Esophagus muscularis mucosa (tissue), 4 donors: ENCODE results near the gene OSGIN1. TPM values are rescaled to one million over a fixed set of nuclear protein-coding genes. Genes with fewer than 3 reads are reported as not detected.

Experiments used
- DNase-seq: peaks from one replicate; pipeline ENCODE4 v3.0.0-alpha.2; 2017; ENCODE audit errors: extremely low spot score
- H3K27ac ChIP-seq, 4 donors: fragments of 200-600 bp; sonication (generic); replicated peaks in 1 of 4; 1 replicate in 3 of 4; 2 replicates in 1 of 4; pipeline ENCODE4 v1.5.1; 2016 to 2019; ENCODE audit warnings: mild to moderate bottlenecking in 1 of 4
- H3K27me3 ChIP-seq, 4 donors: fragments of 200-600 bp; sonication (generic); one replicate each; pipeline versions ENCODE4 v1.5.1 to v1.6.0; 2016 to 2019
- H3K36me3 ChIP-seq, 4 donors: fragments of 200-600 bp; sonication (generic); one replicate each; pipeline ENCODE4 v1.5.1; 2016 to 2019
- H3K4me1 ChIP-seq, 4 donors: fragments of 200-600 bp; sonication (generic); one replicate each; pipeline ENCODE4 v1.5.1; 2016 to 2019
- H3K4me3 ChIP-seq, 4 donors: fragments of 200-600 bp; sonication (generic); 1 replicate in 2 of 4; 2 replicates in 2 of 4; pipeline ENCODE4 v1.5.1; 2016 to 2019; ENCODE audit warnings: mild to moderate bottlenecking in 4 of 4, moderate library complexity in 1 of 4
- H3K9me3 ChIP-seq, 4 donors: fragments of 200-600 bp; sonication (generic); 1 replicate in 3 of 4; 2 replicates in 1 of 4; pipeline ENCODE4 v1.5.1; 2016 to 2019
- EP300 ChIP-seq: sonication (generic); formaldehyde crosslinking; IDR thresholded peaks from one replicate; pipeline ENCODE4 v1.6.1; 2017; ENCODE audit warnings: antibody characterized with exemption
- POLR2A ChIP-seq: fragments of 450-650 bp; IDR thresholded peaks from one replicate; pipeline ENCODE4 v1.6.1; 2017; ENCODE audit warnings: antibody characterized with exemption, moderate library complexity, mild to moderate bottlenecking, low read depth
- POLR2AphosphoS5 ChIP-seq, 2 donors: sonication (generic); formaldehyde crosslinking; IDR thresholded peaks; one replicate each; pipeline ENCODE4 v1.6.1; 2017; ENCODE audit warnings: antibody characterized with exemption in 2 of 2
- WGBS: methylation state at CpG from one replicate; pipeline ENCODE4 v1.1.5; 2018; 5-methylcytosine and 5-hydroxymethylcytosine counted together
- intact Hi-C: fragments of 100-400 bp; cut with DNase I; formaldehyde crosslinking; loops from one replicate; pipeline ENCODE4 v1.15.1; 2023
- total RNA-seq, 4 donors: library from RNA; depleted of rRNA; stranded (reverse); fragments of >200 nt; gene quantifications; one replicate each; pipeline versions ENCODE4 v1.1.0 to v1.2.1, GENCODE V29; 2016
- TF ChIP-seq, protein P1 (sequence below), 3 experiments: fragments of 200-600 bp in 2 of 3; fragments of 450-650 bp in 1 of 3; sonication (generic) in 2 of 3; IDR thresholded peaks; one replicate each; pipeline ENCODE4 v1.5.1; 2017 to 2019; ENCODE audit warnings: antibody characterized with exemption in 3 of 3, mild to moderate bottlenecking in 2 of 3, moderate library complexity in 1 of 3

OSGIN1 gene
- total RNA-seq, 4 donors from 2014 or later = 7.1 to 17.6 (median 13.8) TPM

DNA sequence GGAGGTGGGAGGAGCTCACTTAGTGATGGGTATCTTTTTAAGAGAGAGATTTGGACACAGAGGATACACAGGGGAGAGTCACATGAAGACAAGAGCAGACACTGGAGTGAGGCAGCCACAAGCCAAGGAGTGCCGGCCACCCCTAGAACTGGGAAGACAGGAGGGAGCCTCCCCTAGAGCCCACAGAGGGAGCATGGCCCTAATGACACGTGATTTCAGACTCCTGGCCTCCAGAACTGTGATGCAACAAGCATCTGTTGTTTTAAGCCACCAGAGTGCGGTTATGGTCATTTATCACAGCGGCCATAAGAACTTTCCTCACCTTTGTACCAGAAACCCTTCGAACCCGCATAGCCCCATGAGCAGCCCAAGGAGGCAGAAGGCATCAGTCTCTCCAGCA lies 56.2 kb downstream of the OSGIN1 start:
- no peak for DNase-seq
- Histone ChIP-seq H3K27me3 (peaks cover 0 to 29% (median 0%) of the 10 kb centered on the region in 4 donors), H3K27ac (no peak overlapping the region), H3K9me3 (no peaks in the 10 kb centered on the region), H3K4me1 (peaks cover 0 to 6% (median 0%) of the 10 kb centered on the region in 4 donors), H3K4me3 (no peak overlapping the region), H3K36me3 (no peaks in the 10 kb centered on the region)
- TF ChIP-seq POLR2AphosphoS5 (IDR thresholded peaks at IDR 0.05) (no peak), POLR2A (no peak), EP300 (no peak)
- TF ChIP-seq, protein P1, sequence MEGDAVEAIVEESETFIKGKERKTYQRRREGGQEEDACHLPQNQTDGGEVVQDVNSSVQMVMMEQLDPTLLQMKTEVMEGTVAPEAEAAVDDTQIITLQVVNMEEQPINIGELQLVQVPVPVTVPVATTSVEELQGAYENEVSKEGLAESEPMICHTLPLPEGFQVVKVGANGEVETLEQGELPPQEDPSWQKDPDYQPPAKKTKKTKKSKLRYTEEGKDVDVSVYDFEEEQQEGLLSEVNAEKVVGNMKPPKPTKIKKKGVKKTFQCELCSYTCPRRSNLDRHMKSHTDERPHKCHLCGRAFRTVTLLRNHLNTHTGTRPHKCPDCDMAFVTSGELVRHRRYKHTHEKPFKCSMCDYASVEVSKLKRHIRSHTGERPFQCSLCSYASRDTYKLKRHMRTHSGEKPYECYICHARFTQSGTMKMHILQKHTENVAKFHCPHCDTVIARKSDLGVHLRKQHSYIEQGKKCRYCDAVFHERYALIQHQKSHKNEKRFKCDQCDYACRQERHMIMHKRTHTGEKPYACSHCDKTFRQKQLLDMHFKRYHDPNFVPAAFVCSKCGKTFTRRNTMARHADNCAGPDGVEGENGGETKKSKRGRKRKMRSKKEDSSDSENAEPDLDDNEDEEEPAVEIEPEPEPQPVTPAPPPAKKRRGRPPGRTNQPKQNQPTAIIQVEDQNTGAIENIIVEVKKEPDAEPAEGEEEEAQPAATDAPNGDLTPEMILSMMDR (IDR thresholded peaks at IDR 0.05) = no peak
- 95% methylated on average over 4 of the region's 6 CpGs for WGBS
- intact Hi-C loops = no loop called here

DNA sequence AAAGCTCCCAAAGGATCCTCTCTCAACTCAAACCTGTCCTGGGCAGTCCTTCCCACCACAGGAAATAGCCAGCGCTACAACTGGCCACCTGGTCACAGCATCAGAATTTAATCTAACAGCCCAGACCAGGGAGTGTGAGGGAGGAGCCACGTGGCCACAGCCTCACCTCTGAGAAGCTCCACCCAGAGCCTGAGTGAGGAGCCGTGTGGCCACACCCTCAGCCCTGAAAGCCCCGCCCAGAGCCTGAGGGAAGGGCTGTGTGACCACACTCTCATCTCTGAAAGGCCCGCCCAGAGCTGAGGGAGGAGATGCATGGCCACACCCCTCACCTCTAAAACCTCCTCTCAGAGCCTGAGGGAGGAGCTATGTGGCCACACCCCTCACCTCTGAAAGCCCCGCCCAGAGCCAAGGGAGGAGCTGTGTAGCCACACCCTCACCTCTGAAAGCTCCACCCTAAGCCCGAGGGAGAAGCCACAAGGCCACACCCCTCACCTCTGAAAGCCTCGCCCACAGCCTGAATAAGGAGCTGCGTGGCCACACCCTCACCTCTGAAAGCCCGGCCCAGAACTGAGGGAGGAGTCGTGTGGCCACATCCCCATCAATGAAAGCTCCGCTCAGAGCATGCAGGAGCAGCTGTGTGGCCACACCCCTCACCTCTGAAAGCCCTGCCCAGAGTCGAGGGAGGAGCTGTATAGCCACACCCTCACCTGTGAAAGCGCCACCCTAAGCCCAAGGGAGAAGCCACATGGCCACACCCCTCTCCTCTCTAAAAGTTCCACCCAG lies 60.9 kb downstream of the OSGIN1 start:
- Histone ChIP-seq H3K27me3 (peaks cover 0 to 21% (median 0%) of the 10 kb centered on the region in 4 donors), H3K4me3 (no peak overlapping the region), H3K4me1 (peaks cover 0 to 7% (median 0%) of the 10 kb centered on the region in 4 donors), H3K36me3 (no peaks in the 10 kb centered on the region), H3K9me3 (peaks cover 0 to 6% (median 2%) of the 10 kb centered on the region in 4 donors), H3K27ac (no peak overlapping the region)
- TF ChIP-seq EP300 = no peak
- no peak for TF ChIP-seq POLR2AphosphoS5 (IDR thresholded peaks at IDR 0.05)
- TF ChIP-seq POLR2A = no peak
- TF ChIP-seq, protein P1 (IDR thresholded peaks at IDR 0.05) = no peak
- no peak for DNase-seq
- 21% methylated on average over 11 of the region's 14 CpGs for WGBS
- intact Hi-C loops = no loop called here

DNA sequence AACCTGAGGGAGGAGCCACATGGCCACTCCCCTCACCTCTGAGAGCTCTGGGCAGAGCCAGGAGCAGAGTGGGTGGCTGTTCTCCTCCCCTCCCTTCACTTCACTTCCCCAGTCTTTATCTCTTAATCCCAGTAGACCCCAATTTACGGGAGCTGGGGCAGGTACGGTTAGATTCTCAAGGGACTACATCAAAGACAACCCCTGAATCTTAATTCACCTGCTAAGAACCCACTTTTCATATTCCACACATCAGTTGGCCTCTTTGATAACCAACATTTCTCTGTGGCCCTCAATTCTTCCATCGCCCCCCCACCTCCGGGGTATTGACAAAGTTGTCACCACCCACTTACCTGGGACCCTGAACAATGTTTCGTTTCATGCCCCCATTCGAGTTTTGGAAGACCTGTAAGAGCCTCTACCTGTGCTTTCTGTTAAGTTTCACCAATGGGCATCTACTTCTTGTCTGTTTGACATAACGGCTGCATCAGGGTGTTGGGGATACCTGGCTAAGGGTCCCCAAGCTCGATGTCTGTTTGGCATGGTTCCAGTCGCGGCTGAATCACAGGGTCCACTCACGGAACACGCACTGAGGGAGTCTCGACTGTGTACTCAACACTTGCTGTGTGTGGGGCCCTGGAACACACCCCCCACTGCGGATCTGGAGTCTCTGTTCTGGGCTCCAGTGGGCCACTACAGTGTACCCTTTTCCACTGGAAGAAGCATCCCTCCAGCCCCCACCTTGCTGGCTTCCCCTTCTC lies 61.7 kb downstream of the OSGIN1 start:
- no peak overlapping the region for H3K27ac ChIP-seq
- TF ChIP-seq, protein P1 (IDR thresholded peaks at IDR 0.05) = no peak
- TF ChIP-seq EP300 = no peak
- no peak for TF ChIP-seq POLR2A
- no peak for TF ChIP-seq POLR2AphosphoS5 (IDR thresholded peaks at IDR 0.05)
- no peak overlapping the region for H3K4me3 ChIP-seq
- no peaks in the 10 kb centered on the region for H3K36me3 ChIP-seq
- H3K4me1 ChIP-seq = peaks cover 0 to 7% (median 0%) of the 10 kb centered on the region in 4 donors
- no peak for DNase-seq
- H3K27me3 ChIP-seq = peaks cover 0 to 13% (median 0%) of the 10 kb centered on the region in 4 donors
- WGBS = 76% methylated on average over 14 of the region's 14 CpGs
- peaks cover 0 to 8% (median 2%) of the 10 kb centered on the region in 4 donors for H3K9me3 ChIP-seq
- intact Hi-C loops = no loop called here

DNA sequence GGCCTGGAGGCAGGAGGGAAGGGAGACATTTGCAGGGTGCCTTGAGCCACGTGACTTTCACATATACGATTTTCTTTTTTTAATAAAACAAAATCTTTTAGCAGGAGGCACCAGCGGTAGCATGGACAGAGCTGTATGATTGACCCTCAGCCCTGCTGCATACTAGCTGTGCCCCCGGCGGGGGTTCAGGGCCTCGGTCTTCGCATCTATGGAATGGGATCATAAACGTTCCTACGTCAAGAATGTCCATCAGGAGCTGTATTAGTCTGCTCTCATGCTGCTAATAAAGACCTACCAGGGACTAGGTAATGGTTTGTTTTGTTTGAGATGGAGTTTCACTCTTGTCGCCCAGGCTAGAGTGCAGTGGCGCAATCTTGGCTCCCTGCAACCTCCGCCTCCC lies 62.4 kb downstream of the OSGIN1 start:
- DNase-seq = no peak
- Histone ChIP-seq H3K27me3 (peaks cover 0 to 12% (median 0%) of the 10 kb centered on the region in 4 donors), H3K27ac (no peak overlapping the region), H3K36me3 (no peaks in the 10 kb centered on the region), H3K9me3 (peaks cover 0 to 8% (median 2%) of the 10 kb centered on the region in 4 donors), H3K4me3 (no peak overlapping the region), H3K4me1 (peaks cover 0 to 7% (median 0%) of the 10 kb centered on the region in 4 donors)
- intact Hi-C loops = no loop called here
- TF ChIP-seq, protein P1 (IDR thresholded peaks at IDR 0.05) = no peak
- TF ChIP-seq POLR2A (no peak), POLR2AphosphoS5 (IDR thresholded peaks at IDR 0.05) (no peak), EP300 (no peak)
- WGBS = 77% methylated on average over 12 of the region's 12 CpGs

Other genes starting within 250 kb of the OSGIN1 start
- 10 to 100 TPM; 12.0 to 49.8 (median 26.4) TPM for gene HSBP1, start 145.3 kb upstream of the OSGIN1 start, total RNA-seq
- 10 to 100 TPM in 2 of 4 donors, 1 to 10 TPM in 2; 9.6 to 15.8 (median 12.3) TPM for gene MLYCD, start 54.1 kb upstream of the OSGIN1 start, total RNA-seq
- not detected for gene NECAB2, start 15.0 kb downstream of the OSGIN1 start, total RNA-seq
- gene SLC38A8, start 89.6 kb downstream of the OSGIN1 start, total RNA-seq = not detected
- 10 to 100 TPM; 72.4 to 86.6 (median 82.6) TPM for gene MBTPS1, start 163.7 kb downstream of the OSGIN1 start, total RNA-seq
- 10 to 100 TPM in 3 of 4 donors, 1 to 10 TPM in 1; 7.1 to 14.6 (median 11.4) TPM for gene HSDL1, start 191.9 kb downstream of the OSGIN1 start, total RNA-seq
- gene DNAAF1, start 192.1 kb downstream of the OSGIN1 start, total RNA-seq = under 1 TPM in 2 of 4 donors, not detected in 2; 0.66 to 0.78 TPM
- 10 to 100 TPM; 15.6 to 39.6 (median 21.8) TPM for gene TAF1C, start 233.8 kb downstream of the OSGIN1 start, total RNA-seq
- gene ADAD2, start 237.9 kb downstream of the OSGIN1 start, total RNA-seq = under 1 TPM in 3 of 4 donors, not detected in 1; 0.42 to 0.83 (median 0.80) TPM